Mesothelial cell of epicardium (in vitro differentiated cells): ENCODE measurements around the gene RAD51B. TPM values are rescaled to one million over a fixed set of nuclear protein-coding genes. Genes with fewer than 3 reads are reported as not detected.

Experiments used
- DNase-seq, 2 experiments: peaks; one replicate each; pipeline ENCODE4 v3.0.0; 2021; ENCODE audit warnings: low spot score in 2 of 2; ENCODE audit not compliant: unreplicated experiment in 2 of 2
- H3K27ac Mint-ChIP-seq: 2 replicates; pipeline ENCODE4 v1.8.0; 2021; ENCODE audit warnings: mixed read lengths
- H3K27me3 Mint-ChIP-seq: 2 replicates; pipeline ENCODE4 v1.8.0; 2021; ENCODE audit warnings: low read depth, mixed read lengths
- H3K36me3 Mint-ChIP-seq: 2 replicates; pipeline ENCODE4 v1.8.0; 2021; ENCODE audit warnings: mixed read lengths
- H3K4me1 Mint-ChIP-seq: 2 replicates; pipeline ENCODE4 v1.8.0; 2021; ENCODE audit warnings: mixed read lengths
- H3K4me3 Mint-ChIP-seq: 2 replicates; pipeline ENCODE4 v1.8.0; 2021; ENCODE audit warnings: mild to moderate bottlenecking, moderate library complexity, mixed read lengths
- H3K9me3 Mint-ChIP-seq: 2 replicates; pipeline ENCODE4 v1.8.0; 2021; ENCODE audit warnings: mixed read lengths
- total RNA-seq: library from RNA; stranded (reverse); gene quantifications from 3 replicates; pipeline ENCODE4 v1.2.1, GENCODE V29; 2021
- TF ChIP-seq, protein P1 (sequence below): fragments of 200-600 bp; sonication (generic); IDR thresholded peaks from one replicate; pipeline ENCODE4 v1.5.0; 2021; ENCODE audit warnings: antibody characterized with exemption; ENCODE audit not compliant: unreplicated experiment

RAD51B gene
- total RNA-seq, 1 donor from 2014 or later = 34.7 TPM

DNA sequence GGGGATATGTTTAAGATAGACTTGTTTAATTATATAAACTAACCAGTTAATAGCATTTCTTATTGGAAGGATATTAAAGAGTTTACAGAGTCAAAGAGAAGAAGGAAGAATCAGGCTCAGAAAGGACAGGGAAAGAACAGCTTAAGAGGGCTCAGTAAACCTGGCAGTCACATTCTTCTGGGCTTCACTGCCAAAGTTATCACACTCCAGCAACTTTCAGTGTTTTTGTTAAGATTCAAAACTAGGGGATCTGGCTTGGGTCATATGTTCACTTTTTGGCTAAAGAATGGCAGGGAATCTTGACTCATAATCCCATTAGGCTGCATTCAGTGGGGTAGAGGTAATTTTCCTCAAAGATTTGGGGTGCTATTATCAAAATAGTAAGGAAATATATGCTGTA lies 312.3 kb downstream of the RAD51B start:
- Mint-ChIP-seq H3K27ac (peak overlapping the region; percentile 67), H3K4me3 (no peak overlapping the region), H3K36me3 (peaks cover 2% of the 10 kb centered on the region), H3K9me3 (peaks cover 7% of the 10 kb centered on the region), H3K27me3 (no peaks in the 10 kb centered on the region), H3K4me1 (peaks cover 27% of the 10 kb centered on the region)
- TF ChIP-seq, protein P1, sequence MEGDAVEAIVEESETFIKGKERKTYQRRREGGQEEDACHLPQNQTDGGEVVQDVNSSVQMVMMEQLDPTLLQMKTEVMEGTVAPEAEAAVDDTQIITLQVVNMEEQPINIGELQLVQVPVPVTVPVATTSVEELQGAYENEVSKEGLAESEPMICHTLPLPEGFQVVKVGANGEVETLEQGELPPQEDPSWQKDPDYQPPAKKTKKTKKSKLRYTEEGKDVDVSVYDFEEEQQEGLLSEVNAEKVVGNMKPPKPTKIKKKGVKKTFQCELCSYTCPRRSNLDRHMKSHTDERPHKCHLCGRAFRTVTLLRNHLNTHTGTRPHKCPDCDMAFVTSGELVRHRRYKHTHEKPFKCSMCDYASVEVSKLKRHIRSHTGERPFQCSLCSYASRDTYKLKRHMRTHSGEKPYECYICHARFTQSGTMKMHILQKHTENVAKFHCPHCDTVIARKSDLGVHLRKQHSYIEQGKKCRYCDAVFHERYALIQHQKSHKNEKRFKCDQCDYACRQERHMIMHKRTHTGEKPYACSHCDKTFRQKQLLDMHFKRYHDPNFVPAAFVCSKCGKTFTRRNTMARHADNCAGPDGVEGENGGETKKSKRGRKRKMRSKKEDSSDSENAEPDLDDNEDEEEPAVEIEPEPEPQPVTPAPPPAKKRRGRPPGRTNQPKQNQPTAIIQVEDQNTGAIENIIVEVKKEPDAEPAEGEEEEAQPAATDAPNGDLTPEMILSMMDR = no peak
- DNase-seq = no peak

- Mint-ChIP-seq H3K4me1 (peaks cover 26% of the 10 kb centered on the region), H3K9me3 (peaks cover 7% of the 10 kb centered on the region), H3K4me3 (no peak overlapping the region), H3K27me3 (no peaks in the 10 kb centered on the region), H3K36me3 (peaks cover 2% of the 10 kb centered on the region), H3K27ac (peak overlapping the region; percentile 67)
- DNase-seq = no peak
- TF ChIP-seq, protein P1 = no peak
Measured at GRCh38 chr14:68132563-68133121, 313.1 kb downstream of the RAD51B start.

GRCh38 chr14:68133856-68134255 lies 314.3 kb downstream of the RAD51B start:
- Mint-ChIP-seq H3K9me3 (peaks cover 7% of the 10 kb centered on the region), H3K27me3 (no peaks in the 10 kb centered on the region), H3K4me3 (no peak overlapping the region), H3K27ac (no peak overlapping the region), H3K36me3 (peaks cover 2% of the 10 kb centered on the region), H3K4me1 (peaks cover 38% of the 10 kb centered on the region)
- TF ChIP-seq, protein P1 = no peak
- DNase-seq = no peak

DNA sequence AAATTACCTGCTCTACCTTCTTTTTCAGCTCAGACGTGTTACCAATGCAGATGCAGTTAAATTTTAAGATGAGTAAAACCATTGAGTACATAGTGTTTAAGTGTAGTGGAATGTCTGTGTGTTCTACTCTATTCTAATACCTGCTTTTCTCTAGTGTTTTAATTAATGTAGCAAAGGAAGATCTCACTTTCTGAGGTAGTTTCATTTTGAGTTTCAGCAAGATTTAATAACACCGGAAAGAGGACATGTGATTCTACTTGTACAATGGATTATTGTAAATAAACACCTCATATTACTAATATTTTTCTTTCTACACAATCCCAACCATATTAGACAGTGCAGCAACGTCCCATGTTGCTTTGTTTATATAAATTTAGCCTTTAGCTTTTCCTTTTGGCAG lies 315.4 kb downstream of the RAD51B start:
- Mint-ChIP-seq H3K36me3 (peaks cover 2% of the 10 kb centered on the region), H3K9me3 (peaks cover 7% of the 10 kb centered on the region), H3K27me3 (no peaks in the 10 kb centered on the region), H3K27ac (no peak overlapping the region), H3K4me1 (peaks cover 49% of the 10 kb centered on the region), H3K4me3 (no peak overlapping the region)
- DNase-seq = no peak
- TF ChIP-seq, protein P1 = no peak

- H3K36me3 Mint-ChIP-seq = peaks cover 2% of the 10 kb centered on the region
- TF ChIP-seq, protein P1 = no peak
- peak overlapping the region; percentile 55 for H3K27ac Mint-ChIP-seq
- H3K9me3 Mint-ChIP-seq = peaks cover 7% of the 10 kb centered on the region
- H3K4me1 Mint-ChIP-seq = peaks cover 49% of the 10 kb centered on the region
- no peaks in the 10 kb centered on the region for H3K27me3 Mint-ChIP-seq
- H3K4me3 Mint-ChIP-seq = no peak overlapping the region
- DNase-seq = no peak
Measured at GRCh38 chr14:68135566-68135965, 316.0 kb downstream of the RAD51B start.
